Heart right ventricle (tissue), 16 donors: Measurements from ENCODE around the gene CEP57L1. TPM values are rescaled to one million over a fixed set of nuclear protein-coding genes. Genes with fewer than 3 reads are reported as not detected.

ENCODE experiments used
- ATAC-seq, 8 donors: fragments of 200-7000 bp; cut with Tn5 transposase; one replicate each; pipeline ENCODE4 v1.9.1; 2020; ENCODE audit warnings: mild to moderate bottlenecking in 8 of 8, moderate library complexity in 8 of 8, moderate number of reproducible peaks in 1 of 8
- DNase-seq, 2 donors: peaks; one replicate each; pipeline ENCODE4 v3.0.0-alpha.2; 2020
- H3K27ac ChIP-seq, 10 donors: fragments of 200-600 bp; sonication (generic) in 2 of 10; one replicate each; pipeline versions ENCODE4 v1.5.0 to v1.8.0; 2020 to 2022; ENCODE audit warnings: mild to moderate bottlenecking in 3 of 10
- H3K27me3 ChIP-seq, 7 donors: fragments of 200-600 bp; one replicate each; pipeline ENCODE4 v1.8.0; 2021 to 2022; ENCODE audit warnings: mild to moderate bottlenecking in 2 of 7
- H3K36me3 ChIP-seq, 9 donors: fragments of 200-600 bp; sonication (generic) in 1 of 9; one replicate each; pipeline versions ENCODE4 v1.5.0 to v1.8.0; 2020 to 2022; ENCODE audit warnings: mild to moderate bottlenecking in 2 of 9
- H3K4me1 ChIP-seq, 9 donors: fragments of 200-600 bp; sonication (generic) in 1 of 9; one replicate each; pipeline versions ENCODE4 v1.5.0 to v1.8.0; 2020 to 2022; ENCODE audit warnings: mild to moderate bottlenecking in 4 of 9
- H3K4me3 ChIP-seq, 10 donors: fragments of 200-600 bp; sonication (generic) in 2 of 10; one replicate each; pipeline versions ENCODE4 v1.5.0 to v1.8.0; 2020 to 2022; ENCODE audit warnings: mild to moderate bottlenecking in 7 of 10, moderate library complexity in 2 of 10
- H3K9me3 ChIP-seq, 11 donors: fragments of 200-600 bp in 10 of 11; sonication (generic) in 2 of 11; one replicate each; pipeline versions ENCODE4 v1.5.0 to v1.8.0; 2013 to 2022; ENCODE audit warnings: mild to moderate bottlenecking in 2 of 11, control low read depth in 1 of 11, moderate library complexity in 1 of 11
- whole genome bisulfite sequencing, 2 donors: extraction: QIAGEN DNeasy Blood & Tissue Kit; methylation state at CpG; one replicate each; pipeline ENCODE4 v1.1.7; 2013; ENCODE audit warnings: inconsistent platforms in 1 of 2; 5-methylcytosine and 5-hydroxymethylcytosine counted together
- intact Hi-C, 10 donors: fragments of 100-400 bp; cut with DNase I; formaldehyde crosslinking; loops; one replicate each; pipeline versions ENCODE4 v1.11.1 to v1.14.2; 2022
- polyA plus RNA-seq, 2 donors: library from polyadenylated mRNA; stranded (reverse); fragments of 200-250 nt; gene quantifications; one replicate each; pipeline ENCODE4 v1.2.3, GENCODE V29; 2013
- total RNA-seq, 10 donors: library from RNA; stranded (reverse); fragmentation: NEBNext Ultra II Directional in 3 of 10; extraction: Animal tissue kit (Norgen Biotek cat#: 25700) in 3 of 10; gene quantifications; one replicate each; pipeline versions ENCODE4 v1.2.1 to v1.2.4, GENCODE V29; 2021 to 2023
- TF ChIP-seq, protein P1 (sequence below), 9 donors: fragments of 200-600 bp; sonication (generic) in 2 of 9; IDR thresholded peaks; one replicate each; pipeline versions ENCODE4 v1.5.0 to v1.8.0; 2021 to 2022; ENCODE audit warnings: antibody characterized with exemption in 9 of 9, mild to moderate bottlenecking in 5 of 9, moderate library complexity in 1 of 9
- donor health status: Arrhythmogenic right ventricular cardiomyopathy.
- donor health status: ischemic (EF 13 %, LVEDD 7.1; RV severe dilation, severe dysfunction).
- donor health status: healthy with polysubstance abuse.
- donor health status: DM: no; HTN: yes; CAD: no.
- donor health status: DM: no; HTN: no; CAD: no.
- donor health status: ischemic (EF 25% LVEDD 6.9; RV normal size, moderate dysfunction).
- donor health status: ischemic (EF 25% LVEDD 5.7; RV mildly dilated, moderate dysfunction).
- donor health status: healthy.
- donor health status: DM: yes; HTN: yes; CAD: no.
- donor health status: Ischemic cardiomyopathy.
- donor health status: ischemic (EF 35%, LVEDD 5.7; RV mildly dilated, moderate dysfunction).
- donor health status: nonischemic (EF 11% LVEDD 7.7; RV severe dilation, severe dysfunction).
- donor health status: DM: yes; HTN: yes; CAD: no.
- donor health status: PGD.
- donor health status: ischemic (EF 29% LVEDD 5.4; RV normal size, mild dysfunction).
- donor health status: nonischemic (EF 23%, LVEDD 6.1; RV moderate dilation, normal function).

CEP57L1 gene
- total and polyA plus RNA-seq, 12 donors, result 4.2 to 17.4 (median 9.6) TPM

DNA sequence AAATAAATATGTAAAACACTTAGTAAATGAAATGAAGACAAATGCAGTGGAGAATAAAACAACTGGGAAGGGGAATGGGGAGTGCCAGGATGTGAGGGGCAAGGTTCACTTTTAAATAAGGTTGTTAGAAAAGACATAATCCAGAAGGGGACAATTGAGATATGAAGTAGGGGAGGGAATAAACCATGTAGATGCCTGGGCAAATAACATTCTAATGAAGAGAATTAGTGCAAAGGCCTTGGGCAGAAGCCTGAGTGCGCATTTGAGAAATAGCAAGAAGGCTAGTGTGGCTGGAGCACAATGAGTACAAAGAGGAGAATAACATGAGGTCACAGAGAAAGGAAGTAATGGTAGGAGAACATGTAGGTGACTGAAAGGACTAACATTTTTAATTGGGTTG, 2.4 kb downstream of the CEP57L1 start:
- WGBS, 2 donors, result 100% methylated on average over 1 of the region's 1 CpG
- no peaks in the 10 kb centered on the region for H3K27me3 ChIP-seq
- intact Hi-C loops, result loop anchor here in 2 of 10 donors (10.0 kb wide), 1 partner anchor 287 kb away; the partner anchor contains the start of gene CD164 (in 2 of the 2)
- H3K9me3 ChIP-seq, result no peaks in the 10 kb centered on the region
- no peak overlapping the region for H3K4me3 ChIP-seq
- DNase-seq (no peak), ATAC-seq (no peak)
- TF ChIP-seq, protein P1, sequence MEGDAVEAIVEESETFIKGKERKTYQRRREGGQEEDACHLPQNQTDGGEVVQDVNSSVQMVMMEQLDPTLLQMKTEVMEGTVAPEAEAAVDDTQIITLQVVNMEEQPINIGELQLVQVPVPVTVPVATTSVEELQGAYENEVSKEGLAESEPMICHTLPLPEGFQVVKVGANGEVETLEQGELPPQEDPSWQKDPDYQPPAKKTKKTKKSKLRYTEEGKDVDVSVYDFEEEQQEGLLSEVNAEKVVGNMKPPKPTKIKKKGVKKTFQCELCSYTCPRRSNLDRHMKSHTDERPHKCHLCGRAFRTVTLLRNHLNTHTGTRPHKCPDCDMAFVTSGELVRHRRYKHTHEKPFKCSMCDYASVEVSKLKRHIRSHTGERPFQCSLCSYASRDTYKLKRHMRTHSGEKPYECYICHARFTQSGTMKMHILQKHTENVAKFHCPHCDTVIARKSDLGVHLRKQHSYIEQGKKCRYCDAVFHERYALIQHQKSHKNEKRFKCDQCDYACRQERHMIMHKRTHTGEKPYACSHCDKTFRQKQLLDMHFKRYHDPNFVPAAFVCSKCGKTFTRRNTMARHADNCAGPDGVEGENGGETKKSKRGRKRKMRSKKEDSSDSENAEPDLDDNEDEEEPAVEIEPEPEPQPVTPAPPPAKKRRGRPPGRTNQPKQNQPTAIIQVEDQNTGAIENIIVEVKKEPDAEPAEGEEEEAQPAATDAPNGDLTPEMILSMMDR (IDR thresholded peaks at IDR 0.05), result no peak
- peaks cover 0 to 28% (median 0%) of the 10 kb centered on the region in 9 donors for H3K36me3 ChIP-seq
- no peak overlapping the region for H3K27ac ChIP-seq
- H3K4me1 ChIP-seq, result peaks cover 0 to 24% (median 15%) of the 10 kb centered on the region in 9 donors

DNA sequence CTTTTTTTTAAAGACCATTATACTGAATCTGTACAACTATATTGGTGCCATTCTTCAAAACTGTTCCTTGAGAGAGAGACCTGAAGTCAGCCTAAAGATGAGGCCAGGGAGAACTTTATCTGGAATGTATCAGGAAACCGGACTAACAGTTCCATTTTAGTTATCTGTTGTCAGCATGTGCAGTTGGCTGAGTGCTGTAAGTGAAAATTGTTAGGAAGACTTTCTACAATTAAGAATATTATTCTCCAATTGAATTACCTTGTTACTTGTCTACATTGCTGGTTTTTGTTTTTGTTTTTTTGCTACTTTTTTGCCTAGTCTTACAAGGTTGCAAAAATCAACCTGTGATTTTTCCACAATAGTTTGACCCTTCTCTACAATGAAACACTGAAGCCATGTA, 7.5 kb downstream of the CEP57L1 start:
- Histone ChIP-seq H3K9me3 (no peaks in the 10 kb centered on the region), H3K4me1 (peaks cover 0 to 17% (median 0%) of the 10 kb centered on the region in 9 donors), H3K4me3 (no peak overlapping the region), H3K27ac (no peak overlapping the region), H3K27me3 (no peaks in the 10 kb centered on the region), H3K36me3 (peaks cover 0 to 33% (median 0%) of the 10 kb centered on the region in 9 donors)
- no peak for ATAC-seq
- DNase-seq, result no peak
- TF ChIP-seq, protein P1 (IDR thresholded peaks at IDR 0.05), result no peak
- 13 to 33% methylated on average over 1 of the region's 1 CpG for WGBS, 2 donors
- intact Hi-C loops, result no loop called here

DNA sequence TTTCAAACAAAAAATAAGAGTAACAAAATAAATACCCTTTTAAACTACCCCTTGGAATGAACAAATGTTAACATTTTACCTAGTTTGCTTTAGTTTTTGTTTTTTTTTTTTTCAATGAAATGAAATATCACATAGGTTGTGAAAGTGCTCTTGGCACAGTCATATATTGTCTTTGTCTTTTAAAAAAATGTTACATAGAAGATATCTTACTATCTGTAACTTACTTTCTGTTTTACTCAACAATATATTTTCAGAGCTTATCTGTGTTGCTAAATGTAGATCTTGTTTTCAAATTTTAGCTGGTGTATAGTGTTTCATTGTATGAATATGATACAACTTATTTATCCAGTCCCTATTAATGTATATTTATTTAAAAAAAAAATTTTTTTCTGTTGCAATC, 8.6 kb downstream of the CEP57L1 start:
- no peaks in the 10 kb centered on the region for H3K9me3 ChIP-seq
- H3K27ac ChIP-seq, result no peak overlapping the region
- intact Hi-C loops, result no loop called here
- peaks cover 0 to 39% (median 0%) of the 10 kb centered on the region in 9 donors for H3K36me3 ChIP-seq
- H3K4me3 ChIP-seq, result no peak overlapping the region
- DNase-seq (no peak), ATAC-seq (no peak)
- H3K27me3 ChIP-seq, result no peaks in the 10 kb centered on the region
- peaks cover 0 to 17% (median 0%) of the 10 kb centered on the region in 9 donors for H3K4me1 ChIP-seq
- TF ChIP-seq, protein P1 (IDR thresholded peaks at IDR 0.05), result no peak

DNA sequence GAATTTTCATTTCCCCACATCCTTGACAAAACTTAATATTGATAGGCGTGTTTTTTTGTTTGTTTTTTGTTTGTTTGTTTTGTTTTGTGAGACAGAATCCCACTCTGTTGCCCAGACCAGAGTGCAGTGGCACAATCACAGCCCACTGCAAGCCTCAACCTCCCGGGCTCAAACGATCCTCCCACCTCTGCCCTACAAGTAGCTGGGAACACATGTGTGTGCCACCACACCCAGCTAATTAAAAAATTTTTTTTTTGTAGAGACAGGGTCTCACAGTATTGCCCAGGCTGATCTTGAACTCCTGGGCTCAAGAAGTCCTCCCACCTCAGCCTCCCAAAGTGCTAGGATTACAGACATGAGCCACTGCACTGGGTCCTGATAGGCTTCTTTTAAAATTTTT, 9.2 kb downstream of the CEP57L1 start:
- peaks cover 0 to under 1% (median 0%) of the 10 kb centered on the region in 11 donors for H3K9me3 ChIP-seq
- intact Hi-C loops, result no loop called here
- H3K4me1 ChIP-seq, result peaks cover 0 to 17% (median 0%) of the 10 kb centered on the region in 9 donors
- H3K4me3 ChIP-seq, result no peak overlapping the region
- 94 to 98% methylated on average over 3 of the region's 3 CpGs for WGBS, 2 donors
- no peak overlapping the region for H3K27ac ChIP-seq
- TF ChIP-seq, protein P1 (IDR thresholded peaks at IDR 0.05), result no peak
- no peaks in the 10 kb centered on the region for H3K27me3 ChIP-seq
- H3K36me3 ChIP-seq, result peaks cover 0 to 40% (median 0%) of the 10 kb centered on the region in 9 donors
- no peak for ATAC-seq
- no peak for DNase-seq
